Heart right ventricle (tissue), 16 donors: Measurements from ENCODE around the gene SAG. TPM values are rescaled to one million over a fixed set of nuclear protein-coding genes. Genes with fewer than 3 reads are reported as not detected.

Source experiments
- ATAC-seq, 8 donors: fragments of 200-7000 bp; cut with Tn5 transposase; one replicate each; pipeline ENCODE4 v1.9.1; 2020; ENCODE audit warnings: mild to moderate bottlenecking in 8 of 8, moderate library complexity in 8 of 8, moderate number of reproducible peaks in 1 of 8
- DNase-seq, 2 donors: peaks; one replicate each; pipeline ENCODE4 v3.0.0-alpha.2; 2020
- H3K27ac ChIP-seq, 10 donors: fragments of 200-600 bp; sonication (generic) in 2 of 10; one replicate each; pipeline versions ENCODE4 v1.5.0 to v1.8.0; 2020 to 2022; ENCODE audit warnings: mild to moderate bottlenecking in 3 of 10
- H3K27me3 ChIP-seq, 7 donors: fragments of 200-600 bp; one replicate each; pipeline ENCODE4 v1.8.0; 2021 to 2022; ENCODE audit warnings: mild to moderate bottlenecking in 2 of 7
- H3K36me3 ChIP-seq, 9 donors: fragments of 200-600 bp; sonication (generic) in 1 of 9; one replicate each; pipeline versions ENCODE4 v1.5.0 to v1.8.0; 2020 to 2022; ENCODE audit warnings: mild to moderate bottlenecking in 2 of 9
- H3K4me1 ChIP-seq, 9 donors: fragments of 200-600 bp; sonication (generic) in 1 of 9; one replicate each; pipeline versions ENCODE4 v1.5.0 to v1.8.0; 2020 to 2022; ENCODE audit warnings: mild to moderate bottlenecking in 4 of 9
- H3K4me3 ChIP-seq, 10 donors: fragments of 200-600 bp; sonication (generic) in 2 of 10; one replicate each; pipeline versions ENCODE4 v1.5.0 to v1.8.0; 2020 to 2022; ENCODE audit warnings: mild to moderate bottlenecking in 7 of 10, moderate library complexity in 2 of 10
- H3K9me3 ChIP-seq, 11 donors: fragments of 200-600 bp in 10 of 11; sonication (generic) in 2 of 11; one replicate each; pipeline versions ENCODE4 v1.5.0 to v1.8.0; 2013 to 2022; ENCODE audit warnings: mild to moderate bottlenecking in 2 of 11, control low read depth in 1 of 11, moderate library complexity in 1 of 11
- CTCF ChIP-seq, 9 donors: fragments of 200-600 bp; sonication (generic) in 2 of 9; IDR thresholded peaks; one replicate each; pipeline versions ENCODE4 v1.5.0 to v1.8.0; 2021 to 2022; ENCODE audit warnings: antibody characterized with exemption in 9 of 9, mild to moderate bottlenecking in 5 of 9, moderate library complexity in 1 of 9
- WGBS, 2 donors: extraction: QIAGEN DNeasy Blood & Tissue Kit; methylation state at CpG; one replicate each; pipeline ENCODE4 v1.1.7; 2013; ENCODE audit warnings: inconsistent platforms in 1 of 2; 5-methylcytosine and 5-hydroxymethylcytosine counted together
- intact Hi-C, 10 donors: fragments of 100-400 bp; cut with DNase I; formaldehyde crosslinking; loops; one replicate each; pipeline versions ENCODE4 v1.11.1 to v1.14.2; 2022
- polyA plus RNA-seq, 2 donors: library from polyadenylated mRNA; stranded (reverse); fragments of 200-250 nt; gene quantifications; one replicate each; pipeline ENCODE4 v1.2.3, GENCODE V29; 2013
- total RNA-seq, 10 donors: library from RNA; stranded (reverse); fragmentation: NEBNext Ultra II Directional in 3 of 10; extraction: Animal tissue kit (Norgen Biotek cat#: 25700) in 3 of 10; gene quantifications; one replicate each; pipeline versions ENCODE4 v1.2.1 to v1.2.4, GENCODE V29; 2021 to 2023
- donor health status: Arrhythmogenic right ventricular cardiomyopathy.
- donor health status: ischemic (EF 13 %, LVEDD 7.1; RV severe dilation, severe dysfunction).
- donor health status: healthy with polysubstance abuse.
- donor health status: DM: no; HTN: yes; CAD: no.
- donor health status: DM: no; HTN: no; CAD: no.
- donor health status: ischemic (EF 25% LVEDD 6.9; RV normal size, moderate dysfunction).
- donor health status: ischemic (EF 25% LVEDD 5.7; RV mildly dilated, moderate dysfunction).
- donor health status: healthy.
- donor health status: DM: yes; HTN: yes; CAD: no.
- donor health status: Ischemic cardiomyopathy.
- donor health status: ischemic (EF 35%, LVEDD 5.7; RV mildly dilated, moderate dysfunction).
- donor health status: nonischemic (EF 11% LVEDD 7.7; RV severe dilation, severe dysfunction).
- donor health status: DM: yes; HTN: yes; CAD: no.
- donor health status: PGD.
- donor health status: ischemic (EF 29% LVEDD 5.4; RV normal size, mild dysfunction).
- donor health status: nonischemic (EF 23%, LVEDD 6.1; RV moderate dilation, normal function).

Gene SAG
- total and polyA plus RNA-seq, 12 donors: not detected

DNA sequence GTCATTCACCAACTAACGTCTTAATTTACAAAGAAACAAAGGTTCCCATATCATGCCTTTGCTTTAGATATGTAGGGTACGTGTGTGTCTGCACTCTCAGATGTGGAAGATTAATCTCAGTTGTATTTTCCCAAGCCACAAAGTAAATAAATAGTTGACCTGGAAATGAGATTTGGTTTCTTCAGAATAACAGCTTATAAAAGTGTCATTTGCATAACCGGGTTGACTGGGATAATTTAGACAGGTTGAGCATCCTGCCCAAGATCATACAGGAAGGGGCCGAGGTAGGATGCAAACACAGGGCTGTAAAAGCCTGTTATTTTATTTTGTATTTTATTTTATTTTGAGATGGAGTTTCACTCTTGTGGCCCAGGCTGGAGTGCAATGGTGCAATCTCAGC, 36.7 kb upstream of the SAG start:
- Histone ChIP-seq H3K27ac (peak overlapping the region in 1 of 10 donors; percentile 69), H3K4me3 (no peak overlapping the region), H3K27me3 (no peaks in the 10 kb centered on the region), H3K9me3 (no peaks in the 10 kb centered on the region), H3K36me3 (peaks cover 3 to 100% (median 59%) of the 10 kb centered on the region in 9 donors), H3K4me1 (peaks cover 0 to 9% (median 0%) of the 10 kb centered on the region in 9 donors)
- no peak for TF ChIP-seq CTCF (IDR thresholded peaks at IDR 0.05)
- 93 to 94% methylated on average over 4 of the region's 4 CpGs for WGBS, 2 donors
- intact Hi-C loops: no loop called here
- ATAC-seq (no peak), DNase-seq (no peak)

GRCh38 chr2:233271693-233272092, 35.9 kb upstream of the SAG start:
- Histone ChIP-seq H3K27me3 (no peaks in the 10 kb centered on the region), H3K4me1 (peaks cover 0 to 9% (median 0%) of the 10 kb centered on the region in 9 donors), H3K27ac (peak overlapping the region in 1 of 10 donors; percentile 69), H3K9me3 (no peaks in the 10 kb centered on the region), H3K4me3 (no peak overlapping the region), H3K36me3 (peaks cover 0 to 100% (median 59%) of the 10 kb centered on the region in 9 donors)
- DNase-seq (no peak), ATAC-seq (no peak)
- 95 to 97% methylated on average over 2 of the region's 2 CpGs for WGBS, 2 donors
- intact Hi-C loops: no loop called here
- no peak for TF ChIP-seq CTCF (IDR thresholded peaks at IDR 0.05)

- Histone ChIP-seq H3K4me1 (peaks cover 0 to 9% (median 0%) of the 10 kb centered on the region in 9 donors), H3K9me3 (no peaks in the 10 kb centered on the region), H3K36me3 (peaks cover 0 to 100% (median 65%) of the 10 kb centered on the region in 9 donors), H3K27me3 (no peaks in the 10 kb centered on the region), H3K4me3 (no peak overlapping the region), H3K27ac (no peak overlapping the region)
- WGBS, 2 donors: 87 to 95% methylated on average over 6 of the region's 6 CpGs
- ATAC-seq (no peak), DNase-seq (no peak)
- intact Hi-C loops: no loop called here
- TF ChIP-seq CTCF (IDR thresholded peaks at IDR 0.05): no peak
Observed at GRCh38 chr2:233273120-233273519, 34.5 kb upstream of the SAG start.

- H3K27ac ChIP-seq: no peak overlapping the region
- H3K27me3 ChIP-seq: no peaks in the 10 kb centered on the region
- H3K4me3 ChIP-seq: no peak overlapping the region
- DNase-seq: no peak
- H3K9me3 ChIP-seq: no peaks in the 10 kb centered on the region
- 91 to 93% methylated on average over 4 of the region's 4 CpGs for WGBS, 2 donors
- ATAC-seq: no peak
- TF ChIP-seq CTCF (IDR thresholded peaks at IDR 0.05): no peak
- intact Hi-C loops: no loop called here
- H3K4me1 ChIP-seq: peaks cover 0 to under 1% (median 0%) of the 10 kb centered on the region in 9 donors
- H3K36me3 ChIP-seq: peaks cover 0 to 100% (median 74%) of the 10 kb centered on the region in 9 donors
Observed at GRCh38 chr2:233275223-233275622, 32.4 kb upstream of the SAG start.
